ENCODE data around the gene ACTG1.
"Not testable (repeated sequence)": the region's sequence is repeated elsewhere in the genome, so short reads cannot be mapped to it uniquely, and the experiment has no call there.

Gene ACTG1

GRCh38 chr17:81531998-81532404 is 19.4 kb upstream of the ACTG1 start:
- not testable (repeated sequence) for DNase-seq

- not testable (repeated sequence) for DNase-seq
Measured at GRCh38 chr17:81531013-81531412, 18.4 kb upstream of the ACTG1 start.

GRCh38 chr17:81529437-81529803 is 16.8 kb upstream of the ACTG1 start:
- no peak for DNase-seq

GRCh38 chr17:81528651-81529436 is 16.2 kb upstream of the ACTG1 start:
- no peak for DNase-seq

GRCh38 chr17:81528384-81528650 is 15.7 kb upstream of the ACTG1 start:
- no peak for DNase-seq

- no peak for DNase-seq
Measured at GRCh38 chr17:81527591-81528383, 15.2 kb upstream of the ACTG1 start, which contains the start of gene FSCN2. Gene FSCN2 (plus strand): TSS chr17:81528377. CDS start chr17:81528532, 155 bp downstream.

- DNase-seq = no peak
Measured at GRCh38 chr17:81526662-81527571, 14.3 kb upstream of the ACTG1 start.

GRCh38 chr17:81524865-81525159 is 12.2 kb upstream of the ACTG1 start:
- DNase-seq = no peak

GRCh38 chr17:81524039-81524864 is 11.7 kb upstream of the ACTG1 start:
- DNase-seq = no peak

- no peak for DNase-seq
Measured at GRCh38 chr17:81523402-81524038, 10.9 kb upstream of the ACTG1 start.

- DNase-seq = no peak
Measured at GRCh38 chr17:81522491-81523401, 10.1 kb upstream of the ACTG1 start.

GRCh38 chr17:81520021-81520901 is 7.7 kb upstream of the ACTG1 start:
- no peak for DNase-seq

- peak; percentile 69 to 72 for DNase-seq
Measured at GRCh38 chr17:81519284-81520020, 6.9 kb upstream of the ACTG1 start.

- no peak for DNase-seq
Measured at GRCh38 chr17:81518785-81519283, 6.2 kb upstream of the ACTG1 start.

GRCh38 chr17:81518113-81518784 is 5.7 kb upstream of the ACTG1 start:
- no peak for DNase-seq

GRCh38 chr17:81517339-81518112 is 4.9 kb upstream of the ACTG1 start:
- DNase-seq = no peak

- DNase-seq = no peak
Measured at GRCh38 chr17:81517009-81517338, 4.4 kb upstream of the ACTG1 start.

GRCh38 chr17:81516439-81516838 is 3.8 kb upstream of the ACTG1 start:
- DNase-seq = no peak
